Kidney epithelial cell (primary cell): ENCODE data around the gene NUDC. TPM values are rescaled to one million over a fixed set of nuclear protein-coding genes. Genes with fewer than 3 reads are reported as not detected.

Source experiments
- DNase-seq: peaks from one replicate; pipeline ENCODE4 v3.0.0-alpha.2; 2010; ENCODE audit warnings: low read depth
- H3K27me3 ChIP-seq: 2 replicates; pipeline ENCODE4 v1.6.0; 2011; ENCODE audit warnings: low read length; ENCODE audit not compliant: control insufficient read depth, insufficient read depth
- H3K36me3 ChIP-seq: 2 replicates; pipeline ENCODE4 v1.5.1; 2011; ENCODE audit warnings: low read length; ENCODE audit not compliant: control insufficient read depth, insufficient read depth
- H3K4me3 ChIP-seq: 2 replicates; pipeline ENCODE4 v1.5.1; 2011; ENCODE audit warnings: low read depth, mild to moderate bottlenecking, control low read depth, low read length
- CTCF ChIP-seq: IDR thresholded peaks from 2 replicates; pipeline ENCODE4 v1.5.1; 2011; ENCODE audit warnings: mild to moderate bottlenecking, moderate library complexity, low read length, control low read depth, inconsistent platforms; ENCODE audit not compliant: insufficient read depth, poor library complexity, severe bottlenecking
- total RNA-seq: library from RNA; depleted of rRNA; stranded (reverse); fragments of >200 nt; gene quantifications from 2 replicates; pipeline ENCODE4 v1.2.3, GENCODE V29; 2015

NUDC gene
- total RNA-seq, 1 donor from 2014 or later, result 123 TPM

- no peak for DNase-seq
- Histone ChIP-seq H3K27me3 (no peaks in the 10 kb centered on the region), H3K36me3 (peaks cover 3% of the 10 kb centered on the region), H3K4me3 (no peak overlapping the region)
- no peak for TF ChIP-seq CTCF
Observed at GRCh38 chr1:26949926-26950319, 28.4 kb downstream of the NUDC start.

- H3K4me3 ChIP-seq, result no peak overlapping the region
- no peaks in the 10 kb centered on the region for H3K27me3 ChIP-seq
- H3K36me3 ChIP-seq, result peaks cover 2% of the 10 kb centered on the region
- TF ChIP-seq CTCF, result no peak
- no peak for DNase-seq
Observed at GRCh38 chr1:26950602-26951001, 29.1 kb downstream of the NUDC start.

GRCh38 chr1:26951216-26951615 lies 29.7 kb downstream of the NUDC start:
- no peak for DNase-seq
- H3K4me3 ChIP-seq, result no peak overlapping the region
- no peak for TF ChIP-seq CTCF
- H3K36me3 ChIP-seq, result no peaks in the 10 kb centered on the region
- no peaks in the 10 kb centered on the region for H3K27me3 ChIP-seq

GRCh38 chr1:26951821-26952497 lies 30.4 kb downstream of the NUDC start:
- Histone ChIP-seq H3K4me3 (no peak overlapping the region), H3K27me3 (no peaks in the 10 kb centered on the region), H3K36me3 (no peaks in the 10 kb centered on the region)
- no peak for TF ChIP-seq CTCF
- DNase-seq, result no peak

- DNase-seq, result no peak
- no peak for TF ChIP-seq CTCF
- H3K4me3 ChIP-seq, result no peak overlapping the region
- no peaks in the 10 kb centered on the region for H3K36me3 ChIP-seq
- no peaks in the 10 kb centered on the region for H3K27me3 ChIP-seq
Observed at GRCh38 chr1:26953374-26953773, 31.8 kb downstream of the NUDC start.

- DNase-seq, result no peak
- TF ChIP-seq CTCF, result no peak
- Histone ChIP-seq H3K4me3 (no peak overlapping the region), H3K27me3 (peaks cover 10% of the 10 kb centered on the region), H3K36me3 (no peaks in the 10 kb centered on the region)
Observed at GRCh38 chr1:26956321-26956720, 34.8 kb downstream of the NUDC start.
